ENCODE results near the gene SAMD10. TPM values are rescaled to one million over a fixed set of nuclear protein-coding genes. Genes with fewer than 3 reads are reported as not detected.

SAMD10 gene
- total RNA-seq, 2 experiments from 2014 or later, result 26.0 to 33.4 TPM

DNA sequence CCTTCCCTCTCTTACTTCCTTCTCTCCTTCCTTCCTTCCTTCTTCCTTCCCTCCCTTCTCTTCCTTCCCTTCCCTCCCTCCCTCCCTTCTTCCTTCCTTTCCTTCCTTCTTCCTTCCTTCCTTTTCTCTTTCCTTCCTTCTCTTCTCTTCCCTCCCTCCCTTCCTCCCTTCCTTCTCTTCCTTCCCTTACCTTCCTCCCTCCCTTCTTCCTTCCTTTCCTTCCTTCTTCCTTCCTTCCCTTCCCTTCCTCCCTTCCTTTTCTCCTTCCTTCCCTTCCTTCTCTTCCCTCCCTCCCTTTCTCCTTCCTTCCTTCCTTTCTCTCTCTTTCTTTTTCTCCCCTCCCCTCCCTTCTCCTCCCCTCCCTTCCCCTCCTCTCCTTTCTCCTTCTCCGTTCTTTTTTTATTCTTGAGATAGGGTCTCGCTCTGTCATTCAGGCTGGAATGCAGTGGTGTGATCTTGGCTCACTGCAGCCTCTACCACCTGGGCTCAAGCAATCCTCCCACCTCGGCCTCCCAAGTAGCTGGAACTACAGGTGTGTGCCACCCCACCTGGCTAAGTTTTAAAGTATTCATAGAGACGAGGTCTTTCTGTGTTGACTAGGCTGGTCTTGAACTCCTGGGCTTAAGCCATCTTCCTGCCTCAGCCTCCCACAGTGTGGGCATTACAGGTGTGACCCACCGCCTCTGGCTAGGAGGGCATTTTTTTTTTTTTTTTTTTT lies 8.6 kb downstream of the SAMD10 start:
- Mint-ChIP-seq H3K27ac (no peak overlapping the region), H3K9me3 (ENCODE audit: low read depth) (peaks cover 2% of the 10 kb centered on the region), H3K4me1 (peaks cover 25% of the 10 kb centered on the region), H3K36me3 (peaks cover 20% of the 10 kb centered on the region), H3K4me3 (peak overlapping the region; percentile 54), H3K27me3 (peaks cover 3% of the 10 kb centered on the region)
- no peak for ATAC-seq
- no peak for DNase-seq
- CTCF ChIA-PET, result interaction anchor here (1.6 kb wide), 1 partner anchor 10 kb away, joined by 4 read pairs; no protein-coding TSS in a partner anchor

- Mint-ChIP-seq H3K27ac (peak within 1 kb of the TSS; percentile 65), H3K9me3 (ENCODE audit: low read depth) (peaks cover 2% of the 10 kb centered on the region), H3K4me1 (peaks cover 25% of the 10 kb centered on the region), H3K27me3 (peaks cover 3% of the 10 kb centered on the region), H3K36me3 (peaks cover 20% of the 10 kb centered on the region), H3K4me3 (peak within 1 kb of the TSS; percentile 68)
- CTCF ChIA-PET, result interaction anchor here (1.6 kb wide), 1 partner anchor 10 kb away, joined by 4 read pairs; no protein-coding TSS in a partner anchor
- peak; percentile 38 for ATAC-seq
- peak; percentile 61 for DNase-seq
Observed at GRCh38 chr20:63969838-63970713, 9.4 kb downstream of the SAMD10 start, which contains the start of gene ZNF512B. TSS of gene ZNF512B (minus strand) at chr20:63969930. CDS start at chr20:63967950, 1,980 bp downstream.

GRCh38 chr20:63968928-63969760 lies 10.3 kb downstream of the SAMD10 start:
- Mint-ChIP-seq H3K36me3 (peaks cover 17% of the 10 kb centered on the region), H3K4me3 (peak overlapping the region; percentile 68), H3K9me3 (ENCODE audit: low read depth) (peaks cover 2% of the 10 kb centered on the region), H3K27ac (peak overlapping the region; percentile 65), H3K4me1 (peaks cover 20% of the 10 kb centered on the region), H3K27me3 (peaks cover 3% of the 10 kb centered on the region)
- ATAC-seq (peak; percentile 21), DNase-seq (peak; percentile 45)
- CTCF ChIA-PET, result interaction anchor here (1.0 to 2.2 kb wide), 5 partner anchors 11 to 473 kb away, joined by 3 to 9 read pairs (median 6); partner anchors contain the start of genes PRPF6, PTK6, SAMD10 and UCKL1

DNA sequence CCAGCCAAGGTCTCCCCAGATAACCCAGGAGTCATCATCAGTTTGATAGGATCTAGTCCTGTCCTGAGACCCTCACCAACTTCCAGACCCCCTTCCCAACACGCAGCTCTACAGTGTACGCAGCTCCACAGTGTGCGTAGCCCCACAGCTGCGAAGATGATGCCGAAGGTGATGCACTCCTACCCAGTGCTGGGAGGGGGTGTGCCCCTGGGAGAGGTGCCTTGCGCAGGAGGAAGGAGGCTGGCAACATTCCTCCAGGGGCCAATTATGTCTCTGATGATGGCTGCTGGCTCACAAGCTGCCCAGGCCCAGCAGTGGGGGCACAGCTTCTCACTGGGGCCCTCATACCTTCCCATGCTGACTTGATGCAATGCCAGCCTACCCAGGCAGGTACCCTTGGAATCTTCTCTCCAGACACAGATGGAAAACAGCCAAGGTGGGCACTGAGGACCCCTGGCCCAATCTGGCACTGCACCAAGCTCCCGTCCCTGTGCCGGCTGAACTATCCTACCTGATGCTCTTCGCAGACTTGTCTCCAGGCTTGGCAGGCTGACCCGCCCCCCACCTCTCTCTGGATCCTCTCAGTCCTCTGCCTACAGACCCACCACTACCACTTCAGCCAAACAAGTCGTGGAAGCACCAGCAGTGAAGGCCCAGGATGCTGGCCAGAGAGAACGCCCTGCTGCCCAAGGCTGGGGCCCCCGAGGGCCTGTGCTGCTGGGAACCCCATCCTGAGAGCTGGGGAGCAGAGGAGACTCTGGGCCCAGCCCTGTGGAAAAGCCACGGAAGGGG lies 11.1 kb downstream of the SAMD10 start:
- CTCF ChIA-PET, result interaction anchor here (1.0 to 2.2 kb wide), 5 partner anchors 12 to 472 kb away, joined by 3 to 9 read pairs (median 6); partner anchors contain the start of genes PRPF6, PTK6, SAMD10 and UCKL1
- H3K27me3 Mint-ChIP-seq, result peaks cover 3% of the 10 kb centered on the region
- H3K36me3 Mint-ChIP-seq, result peaks cover 14% of the 10 kb centered on the region
- H3K4me3 Mint-ChIP-seq, result peak overlapping the region; percentile 68
- DNase-seq (no peak), ATAC-seq (no peak)
- H3K27ac Mint-ChIP-seq, result no peak overlapping the region
- peaks cover 14% of the 10 kb centered on the region for H3K4me1 Mint-ChIP-seq
- H3K9me3 Mint-ChIP-seq (ENCODE audit: low read depth), result peaks cover 2% of the 10 kb centered on the region

GRCh38 chr20:63967330-63968135 lies 11.9 kb downstream of the SAMD10 start:
- no peak overlapping the region for H3K4me3 Mint-ChIP-seq
- peaks cover 3% of the 10 kb centered on the region for H3K27me3 Mint-ChIP-seq
- no peak overlapping the region for H3K27ac Mint-ChIP-seq
- H3K9me3 Mint-ChIP-seq (ENCODE audit: low read depth), result peaks cover 2% of the 10 kb centered on the region
- H3K36me3 Mint-ChIP-seq, result peaks cover 13% of the 10 kb centered on the region
- DNase-seq, result no peak
- peaks cover 13% of the 10 kb centered on the region for H3K4me1 Mint-ChIP-seq
- CTCF ChIA-PET, result interaction anchor here (1.5 to 2.2 kb wide), 5 partner anchors 10 to 471 kb away, joined by 3 to 9 read pairs (median 6); partner anchors contain the start of genes PRPF6, SAMD10 and UCKL1
- no peak for ATAC-seq

GRCh38 chr20:63966944-63967322 lies 12.5 kb downstream of the SAMD10 start:
- Mint-ChIP-seq H3K27ac (no peak overlapping the region), H3K27me3 (peaks cover 3% of the 10 kb centered on the region), H3K9me3 (ENCODE audit: low read depth) (peaks cover 2% of the 10 kb centered on the region), H3K4me1 (peaks cover 13% of the 10 kb centered on the region), H3K4me3 (no peak overlapping the region), H3K36me3 (peaks cover 15% of the 10 kb centered on the region)
- DNase-seq (no peak), ATAC-seq (no peak)
- CTCF ChIA-PET, result interaction anchor here (1.5 to 2.2 kb wide), 2 partner anchors 11 kb away, joined by 3 to 6 read pairs; partner anchors contain the start of gene UCKL1

GRCh38 chr20:63966172-63966943 lies 13.1 kb downstream of the SAMD10 start:
- Mint-ChIP-seq H3K9me3 (ENCODE audit: low read depth) (peaks cover 2% of the 10 kb centered on the region), H3K4me3 (no peak overlapping the region), H3K27ac (no peak overlapping the region), H3K36me3 (peaks cover 15% of the 10 kb centered on the region), H3K4me1 (peaks cover 13% of the 10 kb centered on the region), H3K27me3 (peaks cover 3% of the 10 kb centered on the region)
- DNase-seq, result no peak
- CTCF ChIA-PET, result interaction anchor here (0.6 to 2.2 kb wide), 3 partner anchors 10 to 470 kb away, joined by 3 to 6 read pairs (median 5); partner anchors contain the start of gene UCKL1
- ATAC-seq, result no peak

DNA sequence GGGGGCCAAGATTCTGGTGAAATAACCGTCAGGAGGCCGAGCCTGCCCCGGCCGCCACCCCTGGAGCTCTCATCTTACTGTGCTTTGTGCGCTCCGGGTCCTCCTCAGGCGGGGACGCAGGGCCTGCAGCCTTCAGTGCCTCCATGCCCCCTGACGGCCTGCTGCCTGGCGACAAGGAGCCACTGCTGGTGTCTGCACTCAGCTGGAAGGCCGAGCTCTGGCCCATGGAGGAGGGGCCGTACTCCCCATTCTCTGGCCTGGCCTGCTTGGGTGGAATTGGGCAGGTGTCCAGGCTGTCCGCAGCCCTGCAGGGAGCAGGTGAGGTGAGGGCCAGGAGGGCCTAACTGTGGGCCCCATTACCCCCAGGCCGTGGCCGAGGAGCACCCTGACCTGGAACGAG lies 15.0 kb downstream of the SAMD10 start:
- ATAC-seq (no peak), DNase-seq (no peak)
- Mint-ChIP-seq H3K4me1 (peaks cover 11% of the 10 kb centered on the region), H3K4me3 (no peak overlapping the region), H3K27ac (no peak overlapping the region), H3K36me3 (peaks cover 15% of the 10 kb centered on the region), H3K9me3 (ENCODE audit: low read depth) (peaks cover 2% of the 10 kb centered on the region), H3K27me3 (no peaks in the 10 kb centered on the region)
- CTCF ChIA-PET, result interaction anchor here (1.5 kb wide), 1 partner anchor 9 kb away, joined by 5 read pairs; no protein-coding TSS in a partner anchor

- peaks cover 9% of the 10 kb centered on the region for H3K4me1 Mint-ChIP-seq
- peaks cover 15% of the 10 kb centered on the region for H3K36me3 Mint-ChIP-seq
- no peaks in the 10 kb centered on the region for H3K27me3 Mint-ChIP-seq
- peaks cover 2% of the 10 kb centered on the region for H3K9me3 Mint-ChIP-seq (ENCODE audit: low read depth)
- no peak overlapping the region for H3K4me3 Mint-ChIP-seq
- ATAC-seq (no peak), DNase-seq (no peak)
- no peak overlapping the region for H3K27ac Mint-ChIP-seq
- CTCF ChIA-PET, result interaction anchor here (1.5 kb wide), 1 partner anchor 10 kb away, joined by 5 read pairs; no protein-coding TSS in a partner anchor
Observed at GRCh38 chr20:63963784-63964301, 15.6 kb downstream of the SAMD10 start.

- ATAC-seq, result no peak
- peaks cover 15% of the 10 kb centered on the region for H3K36me3 Mint-ChIP-seq
- CTCF ChIA-PET, result interaction anchor here (1.5 kb wide), 1 partner anchor 10 kb away, joined by 5 read pairs; no protein-coding TSS in a partner anchor
- H3K9me3 Mint-ChIP-seq (ENCODE audit: low read depth), result peaks cover 2% of the 10 kb centered on the region
- H3K4me1 Mint-ChIP-seq, result peaks cover 4% of the 10 kb centered on the region
- no peak overlapping the region for H3K27ac Mint-ChIP-seq
- H3K4me3 Mint-ChIP-seq, result no peak overlapping the region
- no peak for DNase-seq
- H3K27me3 Mint-ChIP-seq, result no peaks in the 10 kb centered on the region
Observed at GRCh38 chr20:63963348-63963741, 16.1 kb downstream of the SAMD10 start.
